Muscle of arm (tissue), 12 donors: ENCODE results near the gene PPM1M. TPM values are rescaled to one million over a fixed set of nuclear protein-coding genes. Genes with fewer than 3 reads are reported as not detected.

Experiments used
- DNase-seq: peaks from one replicate; pipeline ENCODE4 v3.0.0-alpha.2; 2013
- polyA plus RNA-seq, 12 donors: library from polyadenylated mRNA; unstranded; fragments of 120-200 nt; gene quantifications; one replicate each; pipeline ENCODE4 v1.2.1, GENCODE V29; 2013; ENCODE audit not compliant: insufficient read length in 12 of 12

Gene PPM1M
- polyA plus RNA-seq, 12 donors = 11.7 to 20.1 (median 14.4) TPM; not detected in 2

DNA sequence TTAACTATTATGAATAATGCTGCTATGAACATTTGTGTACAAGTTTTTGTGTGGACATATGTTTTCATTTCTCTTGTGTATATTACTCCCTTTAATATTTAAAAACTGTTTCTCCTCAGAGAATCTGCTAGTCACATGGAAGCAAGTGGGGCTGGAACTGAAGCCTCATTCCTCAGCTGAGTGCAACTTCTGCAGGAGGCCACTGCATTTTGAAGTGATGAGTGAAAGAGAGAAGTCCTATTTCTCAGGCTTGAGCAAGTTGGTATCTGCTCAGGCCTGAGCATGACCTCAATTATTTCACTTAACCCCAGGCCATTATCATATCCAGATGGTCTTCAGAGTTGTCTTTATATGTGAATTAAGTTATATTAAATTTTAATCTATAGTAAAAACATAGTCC, 31.7 kb upstream of the PPM1M start:
- DNase-seq = no peak

DNA sequence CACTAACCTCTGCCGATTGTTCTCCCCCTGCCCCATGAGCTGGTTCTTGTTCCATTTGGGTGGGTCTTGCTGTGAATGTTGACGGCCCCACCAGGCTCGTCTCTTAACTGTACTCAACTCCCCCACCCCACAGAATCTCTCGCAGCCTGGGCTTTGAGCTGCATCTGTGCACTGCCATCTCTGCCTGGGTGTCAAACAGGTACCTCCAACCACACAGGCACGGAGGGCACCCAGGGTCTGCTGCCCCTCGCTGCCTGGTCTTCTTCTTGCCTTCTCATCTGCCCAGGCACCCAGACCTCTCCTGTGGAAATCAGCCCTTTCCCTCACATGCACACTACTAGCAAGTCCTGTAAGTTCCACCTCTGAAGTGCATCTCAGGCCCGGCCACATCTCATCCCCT, 30.2 kb upstream of the PPM1M start:
- no peak for DNase-seq

DNA sequence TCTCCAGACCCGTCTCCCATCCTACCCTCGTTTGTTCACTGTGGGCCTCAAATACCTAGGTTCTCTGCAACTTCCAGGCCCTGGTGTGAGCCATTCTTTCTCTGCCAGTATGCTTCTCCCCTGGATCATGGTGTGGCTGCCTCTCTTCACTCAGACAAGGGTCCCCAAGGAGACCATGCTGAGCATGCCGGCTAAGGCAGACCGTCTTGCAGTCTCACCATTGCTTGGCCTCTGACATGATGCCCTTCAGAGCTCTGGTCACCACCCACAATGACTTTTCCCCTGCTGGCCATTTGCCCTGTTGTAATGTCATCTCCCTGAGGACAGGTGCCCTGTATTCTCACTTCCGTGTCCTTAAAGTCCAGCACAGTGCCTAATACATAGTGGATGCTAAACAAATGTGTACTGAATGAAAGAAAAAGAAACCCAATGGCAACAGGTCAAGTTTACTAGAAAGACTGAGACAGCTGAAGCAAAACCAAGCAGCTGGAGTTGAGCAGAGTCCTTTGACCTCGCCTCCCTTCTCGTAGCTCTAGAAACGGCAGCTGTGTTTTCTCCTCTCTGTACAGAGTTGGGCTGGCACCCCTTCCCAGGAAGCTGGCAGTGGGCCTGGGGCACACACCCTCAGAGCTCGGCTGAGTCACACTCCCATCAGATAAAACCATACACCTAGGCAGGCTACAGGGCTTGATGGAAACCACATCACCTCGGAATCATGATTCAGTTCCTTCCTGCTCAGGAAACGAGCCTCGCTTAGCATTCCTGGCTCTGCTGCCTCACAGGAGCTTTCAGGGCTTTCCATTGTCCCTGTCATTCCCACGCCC, 28.8 kb upstream of the PPM1M start:
- no peak for DNase-seq

DNA sequence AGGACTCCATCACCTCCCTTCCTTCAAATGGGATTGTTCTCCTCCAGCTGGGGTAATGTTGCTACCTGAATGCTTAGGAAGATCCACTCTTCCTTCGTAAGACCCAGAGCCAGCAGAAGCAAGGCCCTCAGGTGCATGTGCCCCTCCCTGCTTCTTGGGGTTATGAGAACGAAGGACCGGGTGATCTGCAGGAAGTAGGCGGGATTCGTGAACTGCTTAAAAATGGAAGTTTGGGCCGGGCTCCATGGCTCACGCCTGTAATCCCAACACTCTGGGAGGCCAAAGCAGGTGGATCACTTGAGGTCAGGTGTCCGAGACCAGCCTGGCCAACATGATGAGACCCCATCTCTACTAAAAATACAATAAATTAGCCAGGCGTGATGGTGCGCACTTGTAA, 28.2 kb upstream of the PPM1M start:
- no peak for DNase-seq

DNA sequence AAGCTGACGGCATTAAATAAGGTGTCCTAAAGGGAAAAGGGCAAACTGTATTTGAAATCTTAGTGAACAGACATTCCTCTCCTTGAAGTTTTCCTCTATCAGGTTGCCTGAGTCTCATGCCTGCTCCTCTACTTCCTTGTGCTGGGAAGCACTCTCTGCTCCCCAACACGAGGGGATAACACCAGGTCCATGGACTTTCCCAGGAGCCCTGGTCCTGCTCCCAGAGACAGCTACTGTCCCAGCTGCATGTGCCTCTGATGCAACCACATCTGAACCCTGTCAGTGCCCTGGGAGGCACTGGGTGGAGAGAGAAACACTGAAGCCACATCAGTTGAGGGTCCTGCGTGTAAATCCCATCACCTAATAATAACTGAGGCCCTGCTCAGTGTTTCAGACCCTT, 27.5 kb upstream of the PPM1M start:
- DNase-seq = no peak

DNA sequence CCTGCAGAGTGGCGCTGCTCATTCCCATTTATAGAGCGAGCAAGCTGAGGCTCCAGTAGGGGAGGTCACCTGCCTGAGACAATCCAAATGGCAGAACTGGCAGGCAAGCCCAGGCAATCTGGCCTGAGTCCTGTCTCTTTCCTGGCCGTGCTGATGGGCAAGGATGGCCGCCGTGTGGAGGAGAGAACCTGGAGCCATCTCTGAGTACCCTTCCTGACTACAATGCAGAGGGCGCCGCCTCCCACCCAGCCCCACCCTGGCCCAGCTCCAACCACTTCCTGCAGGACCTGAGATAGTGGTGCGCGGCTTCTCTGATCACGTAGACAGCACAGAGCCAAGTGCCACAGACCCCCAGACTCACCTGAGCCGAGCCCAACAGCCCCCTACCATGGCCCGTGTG, 27.1 kb upstream of the PPM1M start:
- DNase-seq = no peak

DNA sequence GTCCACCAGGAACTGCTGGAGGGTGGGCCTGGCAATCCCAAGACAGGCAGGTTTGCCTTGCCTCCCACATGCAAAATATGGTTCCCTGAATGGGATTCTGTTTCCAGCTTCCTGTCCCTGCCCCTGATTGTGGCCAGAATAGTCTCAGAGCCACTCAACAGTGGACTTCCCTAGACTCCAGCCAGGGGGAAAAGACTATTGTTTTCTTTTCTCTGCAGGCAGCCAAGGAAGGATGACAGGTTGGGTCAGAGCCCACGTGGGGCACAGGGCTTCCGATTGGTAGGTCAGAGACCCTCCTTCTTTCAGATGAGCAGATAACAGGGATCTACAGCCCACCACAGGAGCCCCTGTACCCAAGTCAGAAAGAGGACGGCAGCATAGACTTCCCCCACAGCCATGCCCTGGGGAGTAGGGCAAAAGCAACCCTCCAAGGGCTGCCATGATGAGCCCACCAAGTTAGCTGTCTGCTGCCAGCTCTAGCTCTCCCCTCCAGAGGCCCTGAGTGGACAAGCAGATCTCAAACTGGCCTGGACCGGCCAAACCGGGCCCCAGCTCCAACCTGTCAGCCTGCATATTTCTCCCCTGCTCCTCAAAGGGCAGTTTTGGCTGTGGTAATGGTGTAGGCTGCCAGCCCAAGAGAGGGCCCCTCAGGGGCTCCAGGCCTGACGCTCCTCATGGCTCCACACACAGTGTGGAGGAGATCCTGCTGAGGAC, 26.5 kb upstream of the PPM1M start:
- no peak for DNase-seq

DNA sequence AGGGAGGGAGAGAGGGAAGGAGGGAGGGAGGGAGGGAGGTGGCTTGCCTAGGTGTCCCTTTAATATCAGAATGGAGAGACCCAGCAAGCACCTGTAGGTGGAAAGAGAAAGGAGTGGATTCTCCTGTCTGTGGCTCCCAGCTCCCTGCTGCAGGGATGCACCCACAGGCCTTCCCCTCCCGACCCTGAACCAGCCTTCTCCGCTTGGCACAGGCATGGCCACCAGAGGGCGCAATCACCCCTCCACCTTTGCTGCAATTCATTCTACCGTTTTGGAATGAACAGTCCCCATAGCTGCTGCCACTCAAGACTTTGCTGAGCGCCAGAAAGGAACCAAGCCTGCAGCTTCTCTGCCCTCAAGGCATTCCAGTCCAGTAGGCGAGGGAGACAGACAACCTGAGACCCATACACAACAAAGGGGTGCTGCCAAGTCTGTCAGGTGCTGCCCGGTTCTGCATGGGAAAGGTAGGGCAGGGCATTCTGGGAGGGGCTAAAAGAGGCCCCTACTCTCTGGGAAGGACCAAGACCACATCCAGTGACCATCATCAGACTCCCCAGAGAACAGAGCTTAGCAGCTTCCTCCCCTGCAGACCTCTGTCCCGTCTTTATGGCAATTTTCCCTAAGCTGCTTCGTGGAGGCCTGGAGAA, 25.1 kb upstream of the PPM1M start:
- DNase-seq = peak; percentile 89

DNA sequence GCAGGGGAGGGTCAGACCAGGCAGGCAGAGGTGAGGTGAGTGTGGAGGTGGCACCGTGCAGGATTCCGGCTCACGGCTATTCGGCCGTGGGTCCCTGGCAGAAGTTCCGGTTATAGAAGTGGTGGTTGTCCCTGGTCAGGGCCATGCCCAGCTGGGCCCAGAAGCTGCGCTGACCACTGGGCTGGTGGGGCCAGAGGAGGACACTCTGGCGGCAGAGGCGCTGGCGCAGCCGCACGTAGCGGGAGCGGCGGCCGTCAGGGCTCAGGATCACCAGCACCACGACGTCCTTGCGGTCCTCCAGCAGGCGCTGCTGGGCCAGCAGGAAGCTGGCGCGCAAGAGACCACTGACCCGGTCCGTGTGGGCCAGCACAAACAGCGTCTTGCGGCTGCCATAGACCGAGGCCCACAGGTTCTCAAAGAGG, 24.4 kb upstream of the PPM1M start:
- DNase-seq = no peak

DNA sequence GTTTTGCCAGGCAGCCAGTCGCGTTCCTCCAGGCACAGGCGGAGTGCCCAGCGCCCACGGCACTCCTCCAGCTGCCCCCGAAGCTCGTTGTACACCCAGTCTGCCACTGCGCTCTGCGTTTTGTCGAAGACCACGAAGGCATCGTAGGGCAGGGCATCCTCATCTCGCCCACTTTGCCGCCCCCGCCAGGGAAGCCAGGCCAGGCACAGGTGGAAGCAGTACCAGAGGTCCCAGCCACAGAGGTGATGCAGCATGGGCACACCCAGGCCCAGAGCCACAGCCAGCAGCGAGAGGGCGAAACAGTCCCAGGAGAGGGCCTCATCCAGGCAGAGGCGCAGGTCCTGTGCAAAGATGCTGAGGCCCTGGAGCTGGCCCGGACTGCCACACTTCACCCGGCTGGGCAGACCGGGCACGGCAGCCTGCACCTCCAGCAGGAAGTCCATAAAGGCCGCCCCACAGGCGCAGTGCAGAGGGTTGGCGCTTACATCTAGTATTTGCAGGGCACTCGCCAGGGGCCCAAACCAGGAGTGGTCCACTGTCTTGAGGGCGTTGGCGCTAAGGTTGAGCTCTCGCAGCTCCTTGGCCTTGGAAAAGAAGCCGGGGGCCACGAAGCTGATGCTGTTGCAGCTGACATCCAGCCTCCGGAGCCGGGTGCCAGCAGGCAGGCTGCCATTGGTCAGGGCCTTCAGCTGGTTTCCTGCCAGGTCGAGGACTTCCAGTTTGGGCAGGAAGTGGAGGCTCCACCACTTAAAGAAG, 23.8 kb upstream of the PPM1M start:
- no peak for DNase-seq

DNA sequence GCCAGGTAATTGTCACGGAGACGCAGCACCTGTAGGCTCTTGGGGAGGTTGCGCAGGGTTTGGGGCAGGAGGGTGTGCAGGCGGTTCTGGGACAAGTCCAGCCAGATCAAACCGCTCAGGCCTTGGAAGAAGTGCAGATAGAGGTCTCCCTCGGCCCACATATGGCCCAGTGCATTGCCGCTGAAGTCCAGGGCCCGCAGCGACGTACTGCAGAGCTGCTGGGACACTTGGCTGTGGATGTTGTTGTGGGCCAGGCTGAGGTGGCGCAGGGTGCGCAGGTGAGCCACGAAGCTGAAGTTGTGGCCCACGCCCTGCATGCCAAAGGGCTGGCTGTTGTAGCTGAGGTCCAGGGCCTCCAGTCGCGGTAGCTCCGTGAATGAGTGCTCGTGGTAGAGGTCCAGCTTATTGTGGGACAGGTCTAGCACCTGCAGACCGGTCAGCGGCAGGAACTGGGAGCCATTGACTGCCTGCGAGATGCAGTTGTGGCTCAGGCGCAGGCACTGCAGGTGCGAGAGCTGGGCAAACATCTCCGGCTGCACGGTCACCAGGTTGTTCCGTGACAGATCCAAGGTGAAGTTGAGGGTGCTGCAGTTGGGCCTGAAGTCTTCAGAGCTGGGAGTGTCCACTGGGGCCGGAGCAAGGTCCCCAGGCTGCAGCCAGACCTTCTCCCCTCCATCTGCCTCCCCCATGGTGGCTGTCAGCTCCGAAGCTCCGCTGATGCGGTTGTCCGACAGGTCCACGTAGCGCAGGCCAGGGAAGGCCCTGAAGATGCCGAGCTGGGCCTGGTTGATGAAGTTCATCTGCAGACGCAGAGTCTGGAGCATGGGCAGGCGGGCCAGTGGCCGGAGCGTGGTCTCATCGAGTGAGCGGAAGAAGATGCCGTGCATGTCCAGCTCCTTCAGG, 23.0 kb upstream of the PPM1M start:
- no peak for DNase-seq

DNA sequence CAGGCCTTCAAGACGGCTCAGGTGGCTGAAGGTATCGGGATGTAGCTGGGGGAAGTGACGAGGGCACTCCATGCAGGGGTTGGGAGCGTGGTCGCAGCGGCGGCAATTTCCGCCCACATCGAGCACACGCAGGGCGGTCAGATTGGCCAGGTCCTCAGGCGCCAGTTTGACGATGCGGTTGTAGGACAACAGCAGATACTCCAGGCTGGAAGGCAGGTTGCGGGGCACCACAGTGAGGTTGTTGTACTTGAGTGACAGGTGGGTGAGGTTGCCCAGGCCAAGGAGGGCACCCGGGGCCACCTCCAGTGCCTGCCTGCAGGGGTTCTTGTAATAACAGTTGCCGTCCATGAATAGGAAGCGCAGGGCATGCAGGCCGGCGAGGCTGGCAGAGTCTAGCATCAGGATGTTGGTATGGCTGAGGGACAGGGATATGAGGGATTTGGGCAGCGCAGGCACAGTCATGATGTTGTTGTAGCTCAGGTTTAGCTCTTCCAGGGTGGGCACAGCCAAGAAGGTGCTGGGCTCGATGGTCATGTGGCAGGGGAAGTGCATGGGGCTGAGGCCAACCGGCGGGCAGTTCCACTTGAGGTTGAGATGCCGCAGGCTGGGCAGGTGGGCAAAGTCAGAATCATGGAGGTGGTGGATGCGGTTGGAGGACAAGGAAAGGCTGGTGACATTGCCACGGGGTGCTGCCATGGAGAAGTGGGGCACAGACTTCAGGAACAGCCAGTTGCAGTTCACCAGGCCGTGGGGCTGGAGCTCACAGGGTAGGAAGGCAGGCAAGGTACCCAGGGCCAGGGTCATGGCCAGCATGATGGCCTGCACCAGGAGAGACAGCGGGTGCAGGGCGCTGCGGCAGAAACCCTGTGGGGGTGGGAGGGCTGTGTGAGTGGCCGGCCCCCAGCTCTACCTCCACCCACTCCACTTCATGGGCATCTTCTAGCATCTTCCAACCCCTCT, 21.8 kb upstream of the PPM1M start:
- DNase-seq = no peak

DNA sequence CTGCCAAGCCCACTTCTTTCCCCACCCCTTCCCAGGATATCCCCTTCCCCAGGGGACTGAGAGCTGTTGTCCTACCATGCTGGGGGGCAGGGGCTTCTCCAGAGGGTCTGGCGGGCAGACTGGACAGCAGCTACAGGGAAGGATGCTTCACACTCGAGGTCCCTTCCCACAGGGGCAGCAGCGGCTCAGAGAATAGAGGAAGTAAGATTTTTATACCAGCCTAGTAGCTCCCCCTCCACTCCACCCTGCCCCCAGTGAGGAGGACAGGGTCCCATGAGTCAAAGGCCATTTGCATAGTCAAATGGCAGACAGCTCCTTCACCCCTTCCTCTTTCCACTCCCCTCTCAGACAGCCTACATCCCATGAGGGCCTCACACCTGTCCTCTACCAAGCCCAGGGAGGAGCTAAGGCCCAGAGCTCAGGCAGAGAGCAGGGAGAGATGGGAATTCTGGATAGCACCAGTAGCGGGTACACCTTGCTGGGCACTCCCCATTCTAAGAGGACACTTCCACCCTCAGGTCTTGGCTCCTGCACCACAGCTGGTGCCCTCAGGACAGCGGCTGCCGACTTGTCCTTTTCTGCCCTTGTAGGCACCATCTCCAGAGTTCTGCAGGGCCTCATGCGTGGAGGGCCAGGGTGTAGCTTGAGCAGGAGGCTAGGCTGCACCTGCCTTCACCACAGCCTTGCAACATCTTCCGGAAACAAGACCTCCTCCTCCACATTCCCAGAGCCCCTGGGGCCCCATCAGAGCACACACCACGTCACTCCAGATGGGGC, 19.9 kb upstream of the PPM1M start, which contains the start of gene TLR9:
TSS of gene TLR9 (minus strand) at position 194 of the 777 bp plus-strand sequence. CDS start at position 78, 116 bp downstream.
- DNase-seq = no peak

DNA sequence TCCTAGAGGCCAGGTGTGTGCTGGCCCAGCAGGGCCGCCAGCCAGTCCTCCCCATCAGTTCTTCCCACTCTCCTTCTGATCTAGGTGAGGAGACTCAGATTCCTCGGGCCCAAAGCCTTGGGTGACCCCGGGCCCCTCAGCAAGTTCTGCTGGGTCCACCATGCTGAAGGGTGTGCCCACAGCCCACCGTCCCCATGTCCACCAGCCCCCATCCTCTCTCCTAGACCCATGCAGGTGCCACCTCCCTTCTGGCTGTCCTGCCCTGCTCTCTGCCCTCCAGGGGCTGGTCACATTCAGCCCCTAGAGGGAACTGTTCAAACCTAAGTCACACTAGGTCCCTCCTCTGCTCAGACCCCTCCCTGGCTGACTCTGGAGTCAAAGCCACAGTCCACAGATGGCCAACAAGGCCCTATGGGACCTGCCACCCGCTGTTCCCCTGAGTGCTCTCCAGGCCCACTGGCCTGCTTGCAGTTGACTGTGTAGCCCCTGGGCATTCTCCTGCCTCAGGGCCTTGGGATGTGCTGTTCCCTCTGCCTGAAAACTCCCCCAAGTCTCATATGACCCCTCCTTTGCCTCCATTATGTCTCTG, 19.2 kb upstream of the PPM1M start:
- DNase-seq = no peak

DNA sequence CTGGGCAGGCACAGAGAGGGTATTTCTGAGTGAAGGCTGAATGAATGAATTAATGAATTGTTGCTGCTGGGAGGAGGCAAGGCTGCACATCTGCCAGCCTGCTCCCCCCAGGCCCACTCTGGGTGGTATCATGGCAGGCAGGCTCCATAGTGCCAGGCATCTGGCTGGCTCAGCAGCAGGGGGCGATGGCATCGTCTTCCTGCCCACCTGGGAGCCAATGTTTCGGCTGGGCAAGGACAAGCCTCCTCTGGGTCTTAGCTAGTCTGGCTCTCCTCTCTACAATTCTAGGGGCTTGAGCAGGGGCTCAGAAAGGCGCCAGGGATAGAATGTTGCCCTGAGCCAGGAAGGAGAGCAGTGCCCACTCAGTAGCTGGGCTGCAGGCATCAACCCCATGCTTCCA, 18.4 kb upstream of the PPM1M start:
- DNase-seq = no peak

DNA sequence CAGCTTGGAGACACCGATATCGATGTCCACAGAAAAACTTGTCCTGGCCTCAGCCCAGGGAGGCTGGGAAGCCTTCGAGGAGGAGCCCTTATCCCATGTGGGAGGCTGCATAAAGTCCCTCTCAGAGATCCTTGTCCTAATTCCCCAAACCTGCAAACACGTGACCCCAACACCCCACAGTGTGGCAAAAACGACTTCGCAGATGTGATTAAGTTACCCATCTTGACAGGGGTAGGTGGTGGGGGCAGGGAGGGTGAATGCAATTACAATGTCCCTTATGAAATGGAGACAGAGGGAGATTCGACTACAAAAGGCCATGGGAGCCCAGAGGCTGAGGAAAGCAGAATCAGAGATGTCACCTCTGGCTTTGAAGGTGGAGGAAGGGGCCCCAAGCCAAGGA, 17.8 kb upstream of the PPM1M start:
- no peak for DNase-seq

DNA sequence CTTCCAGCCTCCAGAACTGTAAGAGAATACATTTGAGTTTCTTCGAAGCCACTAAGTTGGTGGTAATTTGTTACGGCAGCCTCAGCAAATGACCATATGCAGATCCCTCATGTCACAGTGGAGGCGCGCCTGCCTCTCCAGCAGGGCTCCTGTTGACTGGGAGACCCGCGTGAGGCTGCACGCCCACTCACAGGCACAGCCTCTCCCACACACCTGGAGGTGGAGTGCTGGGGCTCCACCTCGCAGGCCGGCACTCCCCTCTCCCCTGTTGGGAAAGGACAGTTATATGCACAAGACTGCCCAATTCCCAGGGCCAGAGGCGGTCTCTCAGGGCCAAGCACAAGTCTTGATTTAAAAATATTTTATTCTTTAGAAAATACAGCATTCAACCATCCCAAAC, 17.3 kb upstream of the PPM1M start:
- no peak for DNase-seq

DNA sequence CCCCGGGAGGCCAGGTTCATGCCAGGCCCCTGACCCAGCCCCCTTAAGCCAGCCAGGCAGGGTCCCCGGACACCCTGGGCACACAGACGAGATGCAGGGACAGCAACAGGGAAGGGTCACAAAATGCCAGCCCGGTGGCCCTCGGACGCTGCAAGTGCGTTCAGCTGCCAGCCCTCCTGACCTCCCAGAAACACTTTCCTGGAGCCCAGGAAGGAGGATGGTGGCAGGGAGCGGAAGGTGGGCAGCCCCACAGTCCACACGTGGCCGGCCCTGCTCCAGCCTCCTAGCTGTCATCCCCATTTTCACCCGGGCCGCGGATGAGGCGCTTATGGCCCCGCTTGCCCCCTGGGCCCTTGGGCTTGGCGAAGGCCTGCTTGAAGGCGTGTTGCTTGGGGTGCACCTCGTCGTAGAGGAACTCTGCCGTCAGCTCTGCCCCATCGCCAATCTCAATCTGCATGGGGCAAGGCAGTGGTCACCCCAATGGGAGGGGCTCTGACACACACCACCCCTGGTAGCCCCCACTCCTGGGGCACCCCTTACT, 16.7 kb upstream of the PPM1M start:
- DNase-seq = no peak
